GM21737 (cell line): Measurements from ENCODE around the gene BDH2.

ENCODE experiments used
- ATAC-seq: cut with Tn5 transposase; IDR thresholded peaks from one replicate; pipeline ENCODE4 v1.9.1; 2021; ENCODE audit warnings: mild to moderate bottlenecking, moderate library complexity; ENCODE audit not compliant: unreplicated experiment

Gene BDH2

DNA sequence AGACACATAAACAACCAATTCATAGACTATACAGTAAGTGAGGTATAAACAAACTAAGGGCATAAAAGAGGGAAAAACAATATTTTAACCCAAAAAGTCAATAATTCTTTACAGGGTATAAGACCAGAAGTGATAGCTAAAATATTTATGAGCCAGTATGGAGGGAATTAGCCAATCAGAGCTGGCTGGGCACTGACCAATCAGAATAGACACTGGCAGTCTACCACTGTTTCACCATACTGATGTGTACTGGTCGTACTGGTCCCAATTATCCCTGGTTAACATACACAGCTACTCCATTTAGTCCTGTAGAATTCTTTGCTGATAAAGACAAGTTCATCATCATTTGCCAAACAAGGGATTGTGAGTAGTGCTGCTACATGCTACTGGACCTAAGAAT lies 70.3 kb downstream of the BDH2 start:
- ATAC-seq, result no peak
